ENCODE measurements around the gene ARMC9. TPM values are rescaled to one million over a fixed set of nuclear protein-coding genes. Genes with fewer than 3 reads are reported as not detected.
A peak's percentile ranks its signal among the peaks of the same experiment; 100 is the strongest.

Gene ARMC9
- total RNA-seq, 2 experiments from 2014 or later = 2.0 to 2.5 TPM

DNA sequence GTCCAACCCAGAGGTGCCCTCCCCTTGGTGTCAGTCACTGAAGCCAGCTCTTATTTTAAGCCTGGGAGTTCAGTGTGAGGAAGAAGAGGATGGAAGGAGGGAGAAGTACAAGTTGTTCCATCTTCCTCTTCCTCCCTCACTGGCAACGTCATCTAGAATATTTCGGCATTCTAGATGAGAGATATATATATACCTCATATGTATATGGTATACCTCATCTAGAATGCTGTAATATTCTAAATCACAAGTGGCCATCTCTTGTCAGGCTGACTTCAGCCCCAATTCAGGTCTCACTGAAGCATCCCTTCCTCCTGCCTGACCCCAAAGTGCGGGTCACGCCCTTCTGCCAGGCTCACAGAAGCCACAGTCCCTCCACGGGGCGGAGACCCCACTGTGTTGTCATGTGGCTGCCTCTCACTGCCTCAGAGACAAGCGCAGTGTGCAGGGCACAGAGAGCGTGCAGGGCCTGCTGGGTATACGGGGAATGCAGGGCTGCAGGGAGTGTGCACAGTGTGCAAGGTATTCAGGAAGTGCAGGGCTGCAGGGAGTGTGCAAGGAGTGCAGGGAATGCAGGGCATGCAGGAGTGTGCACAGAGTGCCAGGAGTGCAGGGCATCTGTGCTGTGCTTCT, 164.2 kb downstream of the ARMC9 start:
- H3K4me3 Mint-ChIP-seq = peak overlapping the region; percentile 37
- POLR2A ChIA-PET = interaction anchor here (0.6 to 0.9 kb wide), 2 partner anchors 32 to 89 kb away, joined by 4 to 5 read pairs; no protein-coding TSS in a partner anchor
- H3K4me1 Mint-ChIP-seq = peaks cover 11% of the 10 kb centered on the region
- peak overlapping the region; percentile 82 for H3K27ac Mint-ChIP-seq
- ATAC-seq (ENCODE audit: low read depth) (peak; percentile 30), DNase-seq (no peak)
- peaks cover 2% of the 10 kb centered on the region for H3K27me3 Mint-ChIP-seq
- no peaks in the 10 kb centered on the region for H3K9me3 Mint-ChIP-seq
- H3K36me3 Mint-ChIP-seq = no peaks in the 10 kb centered on the region

DNA sequence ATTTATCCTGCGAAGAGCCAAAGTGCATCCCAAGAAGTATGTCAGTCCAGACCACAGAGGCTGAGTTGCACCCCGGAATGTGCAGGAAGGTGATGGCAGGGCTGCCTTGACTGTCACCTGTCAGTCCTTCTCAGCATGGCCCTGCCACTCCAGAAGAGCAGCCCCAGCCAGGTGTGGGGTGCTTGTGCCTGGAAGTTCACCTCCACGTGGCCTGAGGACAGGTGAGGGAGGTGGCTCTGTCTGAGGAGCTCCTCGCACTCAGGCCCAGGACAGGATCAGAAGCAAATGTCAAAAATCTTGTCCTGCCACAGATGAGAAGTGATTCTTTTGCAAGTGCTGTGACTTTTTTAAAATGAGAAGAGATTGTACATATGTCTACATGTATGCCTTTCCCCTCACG, 165.6 kb downstream of the ARMC9 start:
- H3K9me3 Mint-ChIP-seq = no peaks in the 10 kb centered on the region

DNA sequence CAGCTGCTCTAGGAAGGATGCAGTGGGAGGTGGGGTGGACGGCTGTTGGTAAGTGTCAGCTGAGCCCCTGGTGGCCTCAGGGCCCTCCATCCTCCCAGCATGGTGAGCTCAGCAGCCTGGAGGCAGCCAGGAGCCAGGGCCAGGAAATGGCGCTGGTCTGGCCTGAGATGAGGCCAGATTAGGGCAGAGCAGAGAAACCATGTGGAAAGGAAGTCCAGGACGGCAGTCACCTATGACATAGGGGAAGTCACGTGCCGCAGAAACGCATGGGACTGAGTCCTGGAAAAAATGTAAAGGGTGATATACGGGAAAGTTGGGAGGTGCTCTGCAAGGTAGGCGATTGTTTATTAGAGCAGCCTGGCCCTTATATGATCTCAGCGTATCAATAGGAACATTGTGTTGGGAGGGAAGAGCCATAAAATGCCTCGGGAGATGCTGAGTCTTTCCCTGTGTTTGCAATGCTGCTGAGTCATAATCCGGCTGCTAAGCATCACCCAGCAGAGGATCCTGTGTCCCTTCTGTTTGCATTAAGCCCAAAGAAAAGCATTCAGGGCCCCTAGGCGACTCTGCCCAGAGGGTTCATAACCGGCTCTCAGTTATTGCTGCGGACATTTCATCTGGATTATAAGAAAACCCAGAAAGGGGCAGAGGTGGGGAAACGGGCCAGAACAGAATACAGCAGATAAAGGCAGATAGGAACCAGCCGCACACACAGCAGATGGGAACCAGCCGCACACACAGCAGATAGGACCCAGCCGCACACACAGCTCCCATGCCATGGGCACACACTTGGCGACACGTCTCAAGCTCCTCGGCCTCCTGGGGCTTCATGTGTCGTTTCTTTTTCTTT, 166.8 kb downstream of the ARMC9 start:
- H3K4me1 Mint-ChIP-seq = peaks cover 11% of the 10 kb centered on the region
- DNase-seq = no peak
- H3K27me3 Mint-ChIP-seq = no peaks in the 10 kb centered on the region
- POLR2A ChIA-PET = no interaction called here
- H3K4me3 Mint-ChIP-seq = no peak overlapping the region
- no peak overlapping the region for H3K27ac Mint-ChIP-seq
- no peaks in the 10 kb centered on the region for H3K9me3 Mint-ChIP-seq
- ATAC-seq (ENCODE audit: low read depth) = no peak
- H3K36me3 Mint-ChIP-seq = no peaks in the 10 kb centered on the region

More for the DNA sequence above, 165.6 kb downstream of the ARMC9 start:
- peaks cover 11% of the 10 kb centered on the region for H3K4me1 Mint-ChIP-seq
- no peaks in the 10 kb centered on the region for H3K36me3 Mint-ChIP-seq
- H3K27me3 Mint-ChIP-seq = no peaks in the 10 kb centered on the region
- H3K4me3 Mint-ChIP-seq = no peak overlapping the region
- ATAC-seq (ENCODE audit: low read depth) (no peak), DNase-seq (no peak)
- no peak overlapping the region for H3K27ac Mint-ChIP-seq
- POLR2A ChIA-PET = interaction anchor here (0.7 kb wide), 1 partner anchor 37 kb away, joined by 4 read pairs; no protein-coding TSS in a partner anchor

DNA sequence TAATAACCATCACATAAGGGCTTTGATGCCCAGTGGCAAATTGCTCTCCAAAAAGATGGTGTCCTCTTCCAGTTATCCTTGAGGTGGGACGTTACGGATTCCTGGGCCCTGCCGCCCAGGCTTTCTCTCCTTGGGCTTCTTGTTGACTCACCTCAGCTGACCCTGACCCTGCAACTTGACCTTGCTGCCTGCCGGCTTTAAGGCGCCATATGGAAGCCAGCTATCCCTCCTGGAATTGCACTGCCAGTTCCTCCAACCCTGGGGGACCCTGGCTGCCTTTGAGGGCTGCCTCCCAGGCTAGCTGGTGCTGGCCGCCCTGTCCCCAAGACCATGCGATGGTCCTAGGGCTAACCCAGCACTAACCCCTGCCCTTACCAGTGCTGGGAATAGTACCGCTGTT, 168.7 kb downstream of the ARMC9 start:
- Mint-ChIP-seq H3K4me1 (peaks cover 7% of the 10 kb centered on the region), H3K9me3 (no peaks in the 10 kb centered on the region), H3K27ac (no peak overlapping the region), H3K4me3 (no peak overlapping the region), H3K36me3 (no peaks in the 10 kb centered on the region), H3K27me3 (no peaks in the 10 kb centered on the region)
- POLR2A ChIA-PET = no interaction called here
- DNase-seq = no peak
- no peak for ATAC-seq (ENCODE audit: low read depth)

DNA sequence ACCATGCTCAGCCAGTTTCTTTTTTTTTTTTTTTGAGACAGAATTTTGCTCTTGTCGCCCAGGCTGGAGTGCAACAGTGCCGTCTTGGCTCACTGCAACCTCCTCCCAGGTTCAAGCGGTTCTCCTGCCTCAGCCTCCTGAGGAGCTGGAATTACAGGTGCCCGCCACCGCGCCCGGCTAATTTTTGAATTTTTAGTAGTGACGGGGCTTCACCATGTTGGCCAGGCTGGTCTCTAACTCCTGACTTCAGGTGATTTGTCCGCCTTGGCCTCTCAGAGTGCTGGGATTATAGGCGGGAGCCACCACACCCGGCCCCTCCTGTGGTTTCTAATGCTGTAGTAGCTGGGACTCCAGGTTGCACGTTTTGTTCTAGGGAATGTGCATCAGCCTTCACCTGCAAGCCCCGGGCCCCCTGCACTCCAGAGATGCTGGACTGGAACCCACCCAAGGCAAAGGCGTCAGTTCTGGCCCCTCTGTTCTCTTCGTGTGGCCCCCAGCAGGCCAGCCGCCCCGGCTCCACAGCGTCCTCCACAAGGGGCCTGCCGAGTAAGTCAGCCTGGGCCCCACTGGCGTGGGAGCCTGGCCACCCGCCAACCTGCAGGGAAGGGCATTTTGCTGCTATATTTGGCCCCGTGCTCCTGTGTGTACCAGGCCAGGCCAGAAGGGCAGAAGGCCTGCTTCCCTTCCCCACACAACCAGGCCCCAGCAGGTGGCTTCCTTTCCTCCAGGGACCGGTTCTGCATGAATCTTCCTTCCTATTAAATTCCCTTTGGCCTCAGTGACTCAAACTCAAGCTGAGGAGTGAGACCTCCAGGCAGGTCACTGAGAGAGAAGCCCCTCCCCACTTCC, 171.4 kb downstream of the ARMC9 start:
- no peaks in the 10 kb centered on the region for H3K36me3 Mint-ChIP-seq
- no peak overlapping the region for H3K27ac Mint-ChIP-seq
- H3K4me3 Mint-ChIP-seq = no peak overlapping the region
- no peaks in the 10 kb centered on the region for H3K9me3 Mint-ChIP-seq
- no peaks in the 10 kb centered on the region for H3K27me3 Mint-ChIP-seq
- no peaks in the 10 kb centered on the region for H3K4me1 Mint-ChIP-seq
- ATAC-seq (ENCODE audit: low read depth) (no peak), DNase-seq (no peak)
- POLR2A ChIA-PET = no interaction called here

DNA sequence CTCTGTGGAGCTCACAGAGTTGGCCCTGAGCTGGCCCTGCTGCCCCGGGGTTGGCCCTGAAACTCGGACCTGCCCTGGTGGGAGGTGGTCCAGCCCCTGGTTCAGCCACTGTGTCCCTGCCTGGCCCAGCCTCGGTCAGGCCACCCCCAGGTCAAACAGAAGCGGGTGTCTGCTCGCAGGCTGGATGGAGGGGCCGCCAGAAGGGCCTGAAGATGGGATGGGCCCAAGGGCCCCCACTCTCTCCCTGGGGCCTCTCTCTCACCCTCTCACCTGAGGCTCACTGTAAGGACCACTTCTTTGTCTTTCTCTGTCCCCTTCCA, 172.0 kb downstream of the ARMC9 start:
- DNase-seq (no peak), ATAC-seq (ENCODE audit: low read depth) (no peak)
- Mint-ChIP-seq H3K36me3 (no peaks in the 10 kb centered on the region), H3K4me1 (no peaks in the 10 kb centered on the region), H3K9me3 (no peaks in the 10 kb centered on the region), H3K27me3 (no peaks in the 10 kb centered on the region), H3K27ac (no peak overlapping the region), H3K4me3 (no peak overlapping the region)
- POLR2A ChIA-PET = no interaction called here

DNA sequence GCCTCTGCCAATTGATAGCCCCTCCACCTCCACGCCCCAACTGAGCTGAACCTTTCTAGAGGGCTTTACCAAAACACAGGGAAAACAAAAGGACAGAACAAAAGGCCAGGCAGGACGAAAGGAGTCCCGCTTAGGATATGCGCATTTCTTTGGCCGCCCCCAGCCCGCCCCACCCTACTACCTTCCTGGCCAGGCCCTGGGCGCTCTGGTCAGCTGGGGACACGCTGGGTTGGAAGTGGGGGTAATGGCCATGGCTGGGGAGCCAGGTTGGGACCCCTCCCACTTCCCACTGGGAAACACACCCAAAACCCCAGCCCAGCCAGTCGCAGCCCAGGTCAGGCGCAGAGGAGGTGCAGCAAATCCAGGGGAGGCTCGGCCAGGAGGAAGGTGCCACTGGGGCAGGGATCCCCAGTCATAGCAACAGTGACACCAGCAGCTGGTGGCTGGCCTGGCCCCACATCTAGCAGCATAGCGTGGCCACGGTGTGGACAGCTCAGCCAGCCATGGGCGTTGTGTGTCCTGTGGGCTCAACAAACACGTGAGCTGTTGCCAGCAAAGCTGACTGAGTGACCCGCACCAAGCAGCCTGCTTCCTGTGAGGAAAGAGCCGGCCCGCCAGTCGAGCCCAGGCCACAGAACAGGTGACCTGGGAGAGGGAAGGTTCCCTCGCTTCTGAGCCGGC, 172.5 kb downstream of the ARMC9 start:
- POLR2A ChIA-PET = no interaction called here
- H3K9me3 Mint-ChIP-seq = no peaks in the 10 kb centered on the region
- H3K4me3 Mint-ChIP-seq = no peak overlapping the region
- DNase-seq = no peak
- no peaks in the 10 kb centered on the region for H3K36me3 Mint-ChIP-seq
- no peak overlapping the region for H3K27ac Mint-ChIP-seq
- no peaks in the 10 kb centered on the region for H3K27me3 Mint-ChIP-seq
- ATAC-seq (ENCODE audit: low read depth) = no peak
- H3K4me1 Mint-ChIP-seq = no peaks in the 10 kb centered on the region

DNA sequence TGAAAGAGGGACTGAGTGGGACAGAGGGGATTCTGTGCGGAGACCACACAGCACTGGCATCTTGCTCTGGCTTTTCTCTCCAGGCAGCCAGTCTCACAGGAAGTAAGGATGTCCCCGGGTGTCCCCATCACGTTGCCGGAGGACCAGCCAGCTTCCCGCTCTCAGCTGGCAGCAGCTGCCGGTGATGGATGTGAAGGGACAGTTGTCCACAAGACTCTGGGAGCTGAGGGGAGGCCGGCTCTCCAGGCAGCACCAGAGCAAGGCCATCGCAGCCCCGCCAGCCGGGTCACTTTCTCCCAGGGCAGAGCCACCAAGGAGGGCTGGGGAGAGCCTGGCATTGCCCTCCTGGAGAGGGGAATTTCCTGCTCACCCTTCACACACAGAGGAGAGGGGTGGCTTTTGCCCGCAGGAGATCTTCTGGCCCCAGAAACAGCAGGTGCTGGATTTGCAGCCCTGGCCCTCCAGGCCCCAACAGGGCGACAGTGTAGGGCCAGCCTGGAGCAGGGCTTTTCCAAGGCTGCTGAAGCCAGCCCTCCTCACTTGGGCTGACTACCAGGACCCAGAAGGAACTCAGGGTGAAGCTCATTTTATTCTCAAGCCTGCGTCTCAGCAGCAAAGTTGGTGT, 173.1 kb downstream of the ARMC9 start:
- no peak for DNase-seq
- H3K9me3 Mint-ChIP-seq = no peaks in the 10 kb centered on the region

DNA sequence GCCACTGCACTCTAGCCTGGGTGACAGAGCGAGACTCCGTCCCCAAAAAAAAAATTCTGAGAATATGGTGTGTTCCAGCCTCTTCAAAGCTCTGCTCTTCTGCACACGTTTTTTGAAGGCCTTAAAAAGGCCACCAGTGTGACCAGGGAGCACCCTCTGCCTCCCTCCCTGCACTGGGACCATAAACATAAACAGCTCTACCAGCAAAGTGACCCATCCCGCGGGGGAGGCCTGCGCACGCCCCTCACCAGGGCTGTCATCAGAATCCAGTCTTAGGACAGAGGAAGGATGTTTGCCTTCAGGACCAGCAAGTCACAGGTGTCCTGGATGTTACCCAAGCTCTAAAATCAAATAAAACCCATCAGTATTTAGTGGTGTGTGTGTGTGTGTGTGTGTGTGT, 173.9 kb downstream of the ARMC9 start:
- no peaks in the 10 kb centered on the region for H3K4me1 Mint-ChIP-seq
- no peak overlapping the region for H3K27ac Mint-ChIP-seq
- no peaks in the 10 kb centered on the region for H3K27me3 Mint-ChIP-seq
- no peak overlapping the region for H3K4me3 Mint-ChIP-seq
- H3K36me3 Mint-ChIP-seq = no peaks in the 10 kb centered on the region
- DNase-seq (no peak), ATAC-seq (ENCODE audit: low read depth) (no peak)
- H3K9me3 Mint-ChIP-seq = no peaks in the 10 kb centered on the region
- POLR2A ChIA-PET = interaction anchor here (0.6 kb wide), 3 partner anchors 28 to 201 kb away, joined by 3 to 9 read pairs (median 3); no protein-coding TSS in a partner anchor

More for the DNA sequence above, 173.1 kb downstream of the ARMC9 start:
- POLR2A ChIA-PET = no interaction called here
- Mint-ChIP-seq H3K27ac (no peak overlapping the region), H3K4me3 (no peak overlapping the region), H3K36me3 (no peaks in the 10 kb centered on the region), H3K4me1 (no peaks in the 10 kb centered on the region), H3K27me3 (no peaks in the 10 kb centered on the region)
- ATAC-seq (ENCODE audit: low read depth) = no peak

DNA sequence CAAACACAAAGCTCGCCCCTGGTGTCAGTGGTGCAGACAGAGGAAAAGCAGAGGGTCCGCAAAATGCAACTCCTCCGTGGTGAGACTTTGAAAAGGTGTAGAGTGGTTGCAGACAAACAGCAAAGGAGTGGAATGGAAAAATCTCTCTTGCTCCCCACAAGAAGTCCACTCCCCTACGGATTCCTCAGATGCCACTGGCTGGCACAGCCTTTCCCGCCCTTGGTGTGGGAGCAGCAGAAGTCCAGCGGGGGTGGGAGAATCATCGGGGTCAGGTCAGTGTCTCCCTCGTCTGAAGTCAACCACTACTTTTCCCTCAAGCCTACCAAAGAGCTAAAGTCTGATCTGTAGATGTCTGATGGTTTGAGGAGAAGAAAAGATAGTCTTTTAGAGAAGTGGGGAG, 174.8 kb downstream of the ARMC9 start:
- DNase-seq (no peak), ATAC-seq (ENCODE audit: low read depth) (no peak)
- Mint-ChIP-seq H3K4me3 (no peak overlapping the region), H3K4me1 (no peaks in the 10 kb centered on the region), H3K36me3 (no peaks in the 10 kb centered on the region), H3K27me3 (no peaks in the 10 kb centered on the region), H3K9me3 (no peaks in the 10 kb centered on the region), H3K27ac (no peak overlapping the region)
- POLR2A ChIA-PET = no interaction called here

DNA sequence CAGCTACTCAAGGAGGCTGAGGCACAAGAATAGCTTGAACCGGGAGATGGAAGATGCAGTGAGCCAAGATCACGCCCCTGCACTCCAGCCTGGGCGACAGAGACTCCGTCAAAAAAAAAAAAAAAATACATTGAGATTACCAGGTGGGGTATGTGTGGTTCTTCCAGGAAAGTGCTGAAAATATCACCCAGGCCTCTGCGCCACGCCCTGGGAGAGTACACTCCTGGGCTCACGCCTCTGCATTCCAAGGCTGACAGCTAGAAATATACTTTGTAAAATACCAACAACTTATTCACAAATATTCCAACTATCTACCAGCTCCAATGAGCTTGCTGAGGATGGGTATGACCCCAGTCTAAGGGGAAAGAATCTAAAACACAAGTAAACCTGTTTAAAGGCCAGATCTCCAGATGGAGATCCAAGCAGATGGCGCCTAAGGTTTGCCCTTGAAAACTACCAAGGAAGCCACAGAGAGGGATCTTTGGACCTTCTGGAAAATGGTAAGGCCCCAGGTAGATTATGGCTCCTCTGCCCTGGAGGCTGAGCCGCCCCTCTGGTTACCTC, 175.4 kb downstream of the ARMC9 start:
- DNase-seq (no peak), ATAC-seq (ENCODE audit: low read depth) (no peak)
- POLR2A ChIA-PET = no interaction called here
- Mint-ChIP-seq H3K36me3 (no peaks in the 10 kb centered on the region), H3K9me3 (no peaks in the 10 kb centered on the region), H3K4me1 (no peaks in the 10 kb centered on the region), H3K27me3 (no peaks in the 10 kb centered on the region), H3K4me3 (no peak overlapping the region), H3K27ac (no peak overlapping the region)

DNA sequence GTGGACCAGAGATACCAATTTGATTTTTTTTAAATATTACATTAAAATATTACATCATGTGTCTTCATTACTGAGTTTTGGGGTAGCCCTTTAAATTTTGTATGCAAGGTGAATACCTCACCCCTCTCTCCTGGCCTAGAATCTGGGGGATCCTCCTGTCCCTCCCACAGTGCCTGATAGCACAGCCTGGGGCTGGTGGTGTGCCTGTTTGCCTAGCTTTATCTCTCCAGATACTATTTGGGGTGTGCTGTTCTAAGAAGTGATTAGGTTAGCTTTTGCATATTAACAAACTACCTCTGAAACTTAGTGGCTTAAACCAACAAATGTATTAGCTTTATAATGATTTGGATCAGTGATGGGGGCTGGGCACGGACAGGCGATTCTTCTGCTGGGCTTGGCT, 176.3 kb downstream of the ARMC9 start:
- DNase-seq (no peak), ATAC-seq (ENCODE audit: low read depth) (no peak)
- H3K9me3 Mint-ChIP-seq = no peaks in the 10 kb centered on the region
- POLR2A ChIA-PET = no interaction called here
- no peak overlapping the region for H3K27ac Mint-ChIP-seq
- H3K27me3 Mint-ChIP-seq = no peaks in the 10 kb centered on the region
- no peaks in the 10 kb centered on the region for H3K36me3 Mint-ChIP-seq
- no peaks in the 10 kb centered on the region for H3K4me1 Mint-ChIP-seq
- H3K4me3 Mint-ChIP-seq = no peak overlapping the region
